ENCODE measurements around the gene IRS1. TPM values are rescaled to one million over a fixed set of nuclear protein-coding genes. Genes with fewer than 3 reads are reported as not detected.

Gene IRS1
- total RNA-seq, 1 donor from 2014 or later: 12.6 TPM

- H3K4me3 ChIP-seq (ENCODE audit: low read depth, low read length): no peak overlapping the region
- no peak for TF ChIP-seq CTCF (IDR thresholded peaks at IDR 0.05; ENCODE audit: insufficient read depth, low read length, poor library complexity, severe bottlenecking)
- H3K36me3 ChIP-seq (ENCODE audit: control insufficient read depth, insufficient read depth, low read length): no peaks in the 10 kb centered on the region
- DNase-seq (ENCODE audit: low read depth): no peak
- H3K27me3 ChIP-seq (ENCODE audit: control insufficient read depth, insufficient read depth, low read length): no peaks in the 10 kb centered on the region
Measured at GRCh38 chr2:226777611-226778010, 22.0 kb downstream of the IRS1 start.

GRCh38 chr2:226776104-226776503 lies 23.5 kb downstream of the IRS1 start:
- Histone ChIP-seq H3K27me3 (ENCODE audit: control insufficient read depth, insufficient read depth, low read length) (no peaks in the 10 kb centered on the region), H3K4me3 (ENCODE audit: low read depth, low read length) (no peak overlapping the region), H3K36me3 (ENCODE audit: control insufficient read depth, insufficient read depth, low read length) (no peaks in the 10 kb centered on the region)
- DNase-seq (ENCODE audit: low read depth): no peak
- TF ChIP-seq CTCF (IDR thresholded peaks at IDR 0.05; ENCODE audit: insufficient read depth, low read length, poor library complexity, severe bottlenecking): no peak

GRCh38 chr2:226775032-226775509 lies 24.5 kb downstream of the IRS1 start:
- Histone ChIP-seq H3K27me3 (ENCODE audit: control insufficient read depth, insufficient read depth, low read length) (no peaks in the 10 kb centered on the region), H3K4me3 (ENCODE audit: low read depth, low read length) (no peak overlapping the region), H3K36me3 (ENCODE audit: control insufficient read depth, insufficient read depth, low read length) (no peaks in the 10 kb centered on the region)
- DNase-seq (ENCODE audit: low read depth): no peak
- no peak for TF ChIP-seq CTCF (IDR thresholded peaks at IDR 0.05; ENCODE audit: insufficient read depth, low read length, poor library complexity, severe bottlenecking)

- no peak for TF ChIP-seq CTCF (IDR thresholded peaks at IDR 0.05; ENCODE audit: insufficient read depth, low read length, poor library complexity, severe bottlenecking)
- H3K27me3 ChIP-seq (ENCODE audit: control insufficient read depth, insufficient read depth, low read length): no peaks in the 10 kb centered on the region
- H3K36me3 ChIP-seq (ENCODE audit: control insufficient read depth, insufficient read depth, low read length): no peaks in the 10 kb centered on the region
- no peak for DNase-seq (ENCODE audit: low read depth)
- H3K4me3 ChIP-seq (ENCODE audit: low read depth, low read length): no peak overlapping the region
Measured at GRCh38 chr2:226773291-226773690, 26.3 kb downstream of the IRS1 start.

- DNase-seq (ENCODE audit: low read depth): no peak
- Histone ChIP-seq H3K27me3 (ENCODE audit: control insufficient read depth, insufficient read depth, low read length) (no peaks in the 10 kb centered on the region), H3K4me3 (ENCODE audit: low read depth, low read length) (no peak overlapping the region), H3K36me3 (ENCODE audit: control insufficient read depth, insufficient read depth, low read length) (no peaks in the 10 kb centered on the region)
- TF ChIP-seq CTCF (IDR thresholded peaks at IDR 0.05; ENCODE audit: insufficient read depth, low read length, poor library complexity, severe bottlenecking): no peak
Measured at GRCh38 chr2:226772389-226773179, 27.0 kb downstream of the IRS1 start.

GRCh38 chr2:226771067-226771466 lies 28.6 kb downstream of the IRS1 start:
- no peak for DNase-seq (ENCODE audit: low read depth)
- no peak for TF ChIP-seq CTCF (IDR thresholded peaks at IDR 0.05; ENCODE audit: insufficient read depth, low read length, poor library complexity, severe bottlenecking)
- no peak overlapping the region for H3K4me3 ChIP-seq (ENCODE audit: low read depth, low read length)
- H3K27me3 ChIP-seq (ENCODE audit: control insufficient read depth, insufficient read depth, low read length): no peaks in the 10 kb centered on the region
- H3K36me3 ChIP-seq (ENCODE audit: control insufficient read depth, insufficient read depth, low read length): no peaks in the 10 kb centered on the region

Data from kidney epithelial cell (primary cell).